Activated CD4-positive, alpha-beta memory T cell treated with anti-CD3 and anti-CD28 coated beads for 36 hours (primary cell): Measurements from ENCODE around the gene CPE. TPM values are rescaled to one million over a fixed set of nuclear protein-coding genes. Genes with fewer than 3 reads are reported as not detected.

ENCODE experiments used
- CTCF ChIA-PET: fragments of 350-600 bp; sonication (Branson Sonifier 250); formaldehyde crosslinking; loops from one replicate; lab custom pipeline; 2021; ENCODE audit warnings: antibody characterized with exemption, inconsistent platforms; lab: Charles Lee
- POLR2A ChIA-PET: fragments of 350-600 bp; sonication (Branson Sonifier 250); formaldehyde crosslinking; loops from one replicate; lab custom pipeline; 2021; ENCODE audit warnings: antibody characterized with exemption; lab: Charles Lee
- DNase-seq: peaks from one replicate; pipeline ENCODE4 v3.0.0-alpha.2; 2020
- H3K27ac Mint-ChIP-seq: one replicate; pipeline ENCODE4 v1.8.0; 2021; ENCODE audit warnings: mixed read lengths
- H3K27me3 Mint-ChIP-seq: one replicate; pipeline ENCODE4 v1.8.0; 2021; ENCODE audit warnings: mixed read lengths
- H3K36me3 Mint-ChIP-seq: one replicate; pipeline ENCODE4 v1.8.0; 2021; ENCODE audit warnings: mixed read lengths
- H3K4me1 Mint-ChIP-seq: one replicate; pipeline ENCODE4 v1.8.0; 2021; ENCODE audit warnings: low read depth, mixed read lengths
- H3K4me3 Mint-ChIP-seq: one replicate; pipeline ENCODE4 v1.8.0; 2021; ENCODE audit warnings: mild to moderate bottlenecking, mixed read lengths
- H3K9me3 Mint-ChIP-seq: one replicate; pipeline ENCODE4 v1.8.0; 2021; ENCODE audit warnings: mixed read lengths
- intact Hi-C: fragments of 100-400 bp; cut with micrococcal nuclease; formaldehyde crosslinking; loops from one replicate; pipeline ENCODE4 v1.15.1; 2023
- total RNA-seq, 2 experiments: library from RNA; stranded (reverse); gene quantifications; one replicate each; pipeline ENCODE4 v1.2.3, GENCODE V29; 2021

CPE gene
- total RNA-seq, 2 experiments from 2014 or later = not detected

DNA sequence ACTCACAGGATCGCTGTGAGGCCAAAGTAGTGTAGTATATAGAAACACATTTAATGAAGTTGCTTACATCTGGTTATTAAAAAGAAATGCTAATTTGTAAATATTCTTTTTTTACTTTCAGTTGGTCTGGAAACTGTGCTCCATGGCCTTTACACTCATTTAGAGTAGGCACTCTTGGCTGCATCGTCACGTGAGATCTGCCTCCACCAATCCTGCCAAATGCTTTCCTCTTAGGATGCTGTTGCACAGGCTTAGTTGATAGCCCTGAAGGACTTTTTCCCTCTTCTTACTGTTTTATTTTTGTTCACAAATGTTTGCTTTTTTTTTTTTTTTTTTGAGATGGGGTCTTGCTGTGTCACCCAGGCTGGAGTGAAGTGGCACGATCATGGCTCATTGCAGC, 6.3 kb downstream of the CPE start:
- Mint-ChIP-seq H3K9me3 (no peaks in the 10 kb centered on the region), H3K4me1 (no peaks in the 10 kb centered on the region), H3K27ac (no peak overlapping the region), H3K27me3 (peaks cover 24% of the 10 kb centered on the region), H3K4me3 (no peak overlapping the region), H3K36me3 (no peaks in the 10 kb centered on the region)
- ChIA-PET POLR2A (no interaction called here), CTCF (interaction anchor here (1.2 to 1.4 kb wide), 2 partner anchors 9 to 254 kb away, joined by 3 to 4 read pairs; no protein-coding TSS in a partner anchor)
- DNase-seq = no peak
- intact Hi-C loops = no loop called here

DNA sequence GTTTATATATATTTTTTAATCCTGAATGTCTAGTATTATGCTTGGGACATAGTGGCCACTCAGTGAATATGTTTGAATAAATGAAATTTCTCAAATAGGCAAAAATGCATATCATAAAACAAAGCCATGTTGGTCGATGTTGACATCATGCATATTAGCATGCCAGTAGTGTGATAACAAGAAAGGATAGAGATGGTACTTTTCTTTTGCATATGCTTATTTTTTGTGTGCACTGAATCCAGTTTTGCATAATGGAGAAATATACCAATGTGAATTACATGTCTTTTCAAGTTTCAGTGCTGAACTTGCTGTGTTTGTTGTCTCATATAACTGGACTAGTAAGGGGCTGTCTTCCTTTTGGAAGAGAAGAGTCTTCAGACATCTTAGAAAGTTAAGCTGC, 7.5 kb downstream of the CPE start:
- ChIA-PET CTCF (no interaction called here), POLR2A (no interaction called here)
- intact Hi-C loops = no loop called here
- Mint-ChIP-seq H3K4me3 (no peak overlapping the region), H3K27me3 (peaks cover 19% of the 10 kb centered on the region), H3K4me1 (no peaks in the 10 kb centered on the region), H3K27ac (no peak overlapping the region), H3K36me3 (no peaks in the 10 kb centered on the region), H3K9me3 (no peaks in the 10 kb centered on the region)
- no peak for DNase-seq

DNA sequence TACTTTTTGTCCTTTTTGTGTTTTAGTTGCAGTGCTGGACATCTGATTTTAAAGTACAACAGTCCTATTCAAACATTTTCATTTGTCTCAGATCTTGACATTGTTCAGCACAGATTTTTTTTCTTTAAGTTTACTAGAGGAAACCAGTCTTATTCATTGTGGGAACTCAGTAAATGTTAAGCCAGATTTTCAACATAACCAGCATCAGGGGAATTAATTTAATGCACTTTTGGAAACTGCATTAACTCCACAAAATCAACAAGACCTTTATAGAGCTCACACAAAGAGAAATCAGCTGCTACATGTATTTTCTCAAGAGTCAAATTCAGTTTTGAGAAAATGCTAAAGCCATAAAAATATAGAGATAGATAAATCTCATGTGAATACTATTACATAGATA, 9.9 kb downstream of the CPE start:
- Mint-ChIP-seq H3K27ac (no peak overlapping the region), H3K9me3 (no peaks in the 10 kb centered on the region), H3K27me3 (peaks cover 19% of the 10 kb centered on the region), H3K36me3 (no peaks in the 10 kb centered on the region), H3K4me1 (no peaks in the 10 kb centered on the region), H3K4me3 (no peak overlapping the region)
- POLR2A ChIA-PET = no interaction called here
- CTCF ChIA-PET = no interaction called here
- DNase-seq = no peak
- intact Hi-C loops = no loop called here

DNA sequence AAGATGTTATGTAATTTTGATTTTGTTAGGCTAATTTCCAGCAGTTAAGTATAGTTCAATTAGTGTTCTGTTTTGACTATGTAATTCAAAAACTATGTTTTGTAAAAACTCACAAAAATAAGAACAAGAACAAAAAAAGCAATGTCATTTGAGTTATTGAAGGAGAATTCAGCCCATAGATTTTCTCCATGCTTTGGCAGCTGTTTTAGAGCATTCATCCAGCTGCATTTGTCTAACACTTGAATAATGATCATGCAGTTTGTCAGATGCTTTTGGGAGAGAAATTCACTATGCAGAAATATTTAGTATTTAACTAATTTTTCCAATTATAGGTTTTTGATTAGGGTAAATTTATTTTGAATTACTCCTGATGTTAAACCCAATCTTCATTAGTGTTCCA, 14.2 kb downstream of the CPE start:
- no peaks in the 10 kb centered on the region for H3K36me3 Mint-ChIP-seq
- no peaks in the 10 kb centered on the region for H3K9me3 Mint-ChIP-seq
- CTCF ChIA-PET = interaction anchor here (1.5 kb wide), 1 partner anchor 262 kb away, joined by 5 read pairs; no protein-coding TSS in a partner anchor
- intact Hi-C loops = no loop called here
- no peak overlapping the region for H3K27ac Mint-ChIP-seq
- H3K4me1 Mint-ChIP-seq = no peaks in the 10 kb centered on the region
- no peak overlapping the region for H3K4me3 Mint-ChIP-seq
- H3K27me3 Mint-ChIP-seq = peaks cover 6% of the 10 kb centered on the region
- DNase-seq = no peak
- POLR2A ChIA-PET = no interaction called here

DNA sequence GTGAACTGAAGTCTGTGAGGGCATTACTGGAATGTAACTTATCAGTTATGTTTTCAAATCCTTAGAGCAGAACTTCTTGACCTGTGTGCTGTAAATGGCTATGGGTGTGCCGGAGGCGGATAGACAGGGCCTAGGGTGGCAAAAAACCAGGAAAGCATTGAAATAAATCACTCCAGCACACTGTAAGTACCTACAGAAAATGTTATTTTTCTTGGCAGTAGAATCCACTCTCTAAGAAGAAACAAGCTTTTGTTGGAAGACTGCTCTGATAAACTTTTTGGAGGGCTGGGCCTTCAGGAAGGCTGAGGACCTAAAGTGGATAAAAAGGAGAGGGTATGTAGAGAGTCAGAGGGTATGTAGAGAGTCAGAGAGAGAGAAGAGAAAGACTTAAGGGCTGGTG, 14.9 kb downstream of the CPE start:
- Mint-ChIP-seq H3K9me3 (no peaks in the 10 kb centered on the region), H3K27me3 (peaks cover 1% of the 10 kb centered on the region), H3K27ac (no peak overlapping the region), H3K4me3 (no peak overlapping the region), H3K4me1 (no peaks in the 10 kb centered on the region), H3K36me3 (no peaks in the 10 kb centered on the region)
- ChIA-PET POLR2A (no interaction called here), CTCF (no interaction called here)
- no peak for DNase-seq
- intact Hi-C loops = no loop called here

GRCh38 chr4:165394275-165394674, 15.5 kb downstream of the CPE start:
- Mint-ChIP-seq H3K4me1 (no peaks in the 10 kb centered on the region), H3K9me3 (no peaks in the 10 kb centered on the region), H3K4me3 (no peak overlapping the region), H3K27ac (no peak overlapping the region), H3K36me3 (no peaks in the 10 kb centered on the region), H3K27me3 (no peaks in the 10 kb centered on the region)
- intact Hi-C loops = no loop called here
- CTCF ChIA-PET = no interaction called here
- DNase-seq = no peak
- POLR2A ChIA-PET = no interaction called here

DNA sequence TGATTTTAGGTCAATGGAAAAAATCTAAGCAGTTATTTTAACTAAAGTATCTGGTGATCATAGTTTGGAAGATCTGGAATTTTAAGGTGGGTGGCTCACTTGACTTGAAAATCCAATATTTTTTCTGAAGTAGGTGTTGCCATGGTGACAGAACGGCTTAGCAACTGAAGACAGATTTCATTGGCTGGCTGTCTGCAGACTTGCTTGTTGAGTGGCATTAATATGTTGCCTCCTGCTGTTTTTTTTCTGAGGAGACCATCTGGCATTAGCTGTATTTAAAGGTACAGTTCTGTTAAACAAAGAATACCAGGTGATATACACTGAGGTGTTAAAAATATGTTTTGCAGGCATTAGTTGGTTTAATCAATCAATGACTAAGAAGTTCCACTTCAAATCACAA, 19.8 kb downstream of the CPE start:
- Mint-ChIP-seq H3K27me3 (peaks cover 4% of the 10 kb centered on the region), H3K27ac (no peak overlapping the region), H3K36me3 (no peaks in the 10 kb centered on the region), H3K9me3 (no peaks in the 10 kb centered on the region), H3K4me1 (no peaks in the 10 kb centered on the region), H3K4me3 (no peak overlapping the region)
- intact Hi-C loops = no loop called here
- CTCF ChIA-PET = no interaction called here
- POLR2A ChIA-PET = no interaction called here
- DNase-seq = no peak

- no peak overlapping the region for H3K4me3 Mint-ChIP-seq
- H3K4me1 Mint-ChIP-seq = no peaks in the 10 kb centered on the region
- H3K27me3 Mint-ChIP-seq = peaks cover 5% of the 10 kb centered on the region
- H3K27ac Mint-ChIP-seq = no peak overlapping the region
- H3K36me3 Mint-ChIP-seq = no peaks in the 10 kb centered on the region
- no peaks in the 10 kb centered on the region for H3K9me3 Mint-ChIP-seq
- DNase-seq = no peak
- intact Hi-C loops = no loop called here
- CTCF ChIA-PET = no interaction called here
- POLR2A ChIA-PET = no interaction called here
These were observed 23.6 kb downstream of the CPE start for GRCh38 chr4:165402375-165402774.

GRCh38 chr4:165403048-165403447, 24.2 kb downstream of the CPE start:
- H3K4me1 Mint-ChIP-seq = no peaks in the 10 kb centered on the region
- peaks cover 5% of the 10 kb centered on the region for H3K27me3 Mint-ChIP-seq
- H3K9me3 Mint-ChIP-seq = no peaks in the 10 kb centered on the region
- H3K27ac Mint-ChIP-seq = no peak overlapping the region
- intact Hi-C loops = no loop called here
- DNase-seq = no peak
- ChIA-PET CTCF (no interaction called here), POLR2A (no interaction called here)
- no peak overlapping the region for H3K4me3 Mint-ChIP-seq
- no peaks in the 10 kb centered on the region for H3K36me3 Mint-ChIP-seq

GRCh38 chr4:165403637-165404036, 24.8 kb downstream of the CPE start:
- no peak for DNase-seq
- Mint-ChIP-seq H3K27me3 (peaks cover 5% of the 10 kb centered on the region), H3K9me3 (no peaks in the 10 kb centered on the region), H3K36me3 (no peaks in the 10 kb centered on the region), H3K27ac (no peak overlapping the region), H3K4me3 (no peak overlapping the region), H3K4me1 (no peaks in the 10 kb centered on the region)
- CTCF ChIA-PET = interaction anchor here (1.8 kb wide), 1 partner anchor 272 kb away, joined by 5 read pairs; no protein-coding TSS in a partner anchor
- POLR2A ChIA-PET = no interaction called here
- intact Hi-C loops = no loop called here

DNA sequence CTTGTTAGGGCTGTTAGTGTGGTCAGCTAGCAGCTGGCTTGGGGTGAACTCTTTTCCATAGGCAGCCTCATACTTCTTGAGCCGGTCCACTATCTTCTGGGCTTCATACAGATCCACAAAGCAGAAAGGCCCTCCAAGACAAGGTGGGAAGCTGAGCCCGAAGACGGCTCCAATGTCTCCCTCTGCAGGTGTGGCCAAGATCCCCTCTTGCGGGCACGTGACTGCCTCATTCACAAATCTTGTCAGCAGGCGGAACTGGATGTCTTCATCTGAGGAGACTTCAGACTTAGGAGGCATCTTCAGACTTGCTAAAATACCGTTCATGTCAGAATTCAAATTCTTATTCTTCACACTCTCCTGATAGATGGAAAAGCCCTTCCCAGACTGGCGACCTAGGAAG, 25.3 kb downstream of the CPE start:
- ChIA-PET POLR2A (no interaction called here), CTCF (interaction anchor here (1.8 kb wide), 1 partner anchor 273 kb away, joined by 5 read pairs; no protein-coding TSS in a partner anchor)
- no peaks in the 10 kb centered on the region for H3K9me3 Mint-ChIP-seq
- H3K36me3 Mint-ChIP-seq = no peaks in the 10 kb centered on the region
- H3K4me3 Mint-ChIP-seq = no peak overlapping the region
- DNase-seq = no peak
- intact Hi-C loops = no loop called here
- H3K4me1 Mint-ChIP-seq = no peaks in the 10 kb centered on the region
- H3K27ac Mint-ChIP-seq = no peak overlapping the region
- H3K27me3 Mint-ChIP-seq = peaks cover 7% of the 10 kb centered on the region

DNA sequence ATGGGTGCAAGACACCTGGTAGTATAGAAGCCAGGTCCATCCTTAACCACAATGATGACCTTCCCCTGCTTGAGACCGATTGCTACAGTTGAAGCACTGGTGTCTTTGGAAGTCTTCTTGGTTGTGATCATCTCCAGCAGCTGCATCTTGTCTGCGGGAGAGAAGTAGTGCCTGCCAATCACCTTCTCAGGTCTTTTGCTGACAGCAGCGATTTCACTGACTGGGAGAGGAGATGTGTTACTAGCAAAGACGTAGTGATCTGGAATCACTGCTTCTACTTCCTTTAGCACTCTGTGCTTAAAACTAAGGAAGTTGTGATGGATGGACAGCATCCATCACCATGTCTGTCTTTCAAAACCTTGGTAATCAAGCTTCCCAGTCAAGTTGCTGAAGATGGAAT, 25.9 kb downstream of the CPE start:
- Mint-ChIP-seq H3K4me3 (no peak overlapping the region), H3K27me3 (peaks cover 7% of the 10 kb centered on the region), H3K27ac (no peak overlapping the region), H3K9me3 (no peaks in the 10 kb centered on the region), H3K36me3 (no peaks in the 10 kb centered on the region), H3K4me1 (no peaks in the 10 kb centered on the region)
- ChIA-PET CTCF (interaction anchor here (1.8 kb wide), 1 partner anchor 274 kb away, joined by 5 read pairs; no protein-coding TSS in a partner anchor), POLR2A (no interaction called here)
- no peak for DNase-seq
- intact Hi-C loops = no loop called here

- Mint-ChIP-seq H3K27ac (no peak overlapping the region), H3K36me3 (no peaks in the 10 kb centered on the region), H3K4me1 (no peaks in the 10 kb centered on the region), H3K27me3 (peaks cover 5% of the 10 kb centered on the region), H3K4me3 (no peak overlapping the region), H3K9me3 (no peaks in the 10 kb centered on the region)
- CTCF ChIA-PET = no interaction called here
- no peak for DNase-seq
- intact Hi-C loops = no loop called here
- POLR2A ChIA-PET = no interaction called here
These were observed 31.4 kb downstream of the CPE start for GRCh38 chr4:165410214-165410613.
